Ishikawa (cell line): ENCODE data around the gene GPX4.

Experiments
- EGR1 ChIP-seq: IDR thresholded peaks from 2 replicates; pipeline ENCODE4 v1.6.1; 2012
- FOXM1 ChIP-seq: IDR thresholded peaks from 2 replicates; pipeline ENCODE4 v1.6.1; 2012; ENCODE audit warnings: low read depth, borderline replicate concordance
- MAX ChIP-seq: IDR thresholded peaks from 2 replicates; pipeline ENCODE4 v1.6.1; 2012
- RAD21 ChIP-seq: IDR thresholded peaks from 2 replicates; pipeline ENCODE4 v1.6.1; 2012; ENCODE audit warnings: low read depth
- REST ChIP-seq: IDR thresholded peaks from 2 replicates; pipeline ENCODE4 v1.6.1; 2012; ENCODE audit warnings: low read depth, mild to moderate bottlenecking
- TAF1 ChIP-seq: IDR thresholded peaks from 2 replicates; pipeline ENCODE4 v1.6.1; 2012; ENCODE audit warnings: low read depth, mild to moderate bottlenecking
- YY1 ChIP-seq: IDR thresholded peaks from 2 replicates; pipeline ENCODE4 v1.6.1; 2012; ENCODE audit warnings: low read depth

GRCh38 chr19:1126984-1127760 lies 23.4 kb downstream of the GPX4 start:
- no peak for TF ChIP-seq MAX
- TF ChIP-seq RAD21, result no peak
- no peak for TF ChIP-seq REST
- no peak for TF ChIP-seq YY1
- TF ChIP-seq TAF1, result no peak
- no peak for TF ChIP-seq FOXM1
- no peak for TF ChIP-seq EGR1
